K562 (cell line): Measurements from ENCODE around the gene HOXA5. TPM values are rescaled to one million over a fixed set of nuclear protein-coding genes. Genes with fewer than 3 reads are reported as not detected.
A peak's percentile ranks its signal among the peaks of the same experiment; 100 is the strongest.

Experiments
- ATAC-seq: fragments of 200-7000 bp; cut with Tn5 transposase; 3 replicates; pipeline ENCODE4 v1.9.1; 2020; ENCODE audit warnings: moderate library complexity
- BruUV-seq: library from RNA; stranded (reverse); fragments of 400-500 nt; replicated peaks from 2 replicates; lab custom pipeline; 2021; lab: Mats Ljungman, UMichigan
- CTCF ChIA-PET: fragments of 300-600 bp; formaldehyde crosslinking; extraction: SDS; loops from one replicate; lab custom pipeline; 2021; ENCODE audit warnings: low intra/inter-chr PET ratio; lab: Yijun Ruan, JAX
- POLR2A ChIA-PET: fragments of 300-600, 350-650 bp; sonication (Branson Sonifier 250); formaldehyde crosslinking; extraction: SDS; loops from one replicate; lab custom pipeline; 2021; ENCODE audit warnings: antibody characterized with exemption, inconsistent platforms; lab: Yijun Ruan, JAX
- DNase-seq, 4 experiments: peaks; one replicate each; pipeline versions ENCODE4 v3.0.0 to v3.0.0-alpha.2; 2011 to 2018; ENCODE audit warnings: low spot score in 3 of 4, mixed read lengths in 3 of 4; ENCODE audit errors: extremely low read depth in 1 of 4
- FAIRE-seq: peaks from 2 replicates; lab custom pipeline; 2011; peaks lifted over from hg19 to GRCh38; lab: Jason Lieb, UNC
- H2AFZ ChIP-seq: 2 replicates; pipeline ENCODE4 v1.6.0; 2011; ENCODE audit warnings: low read depth, low read length, control low read depth, inconsistent platforms
- H3K27ac ChIP-seq: fragments of 200-600 bp; 3 replicates; pipeline ENCODE4 v1.8.0; 2011; ENCODE audit warnings: low read depth, mild to moderate bottlenecking, control low read depth, inconsistent platforms, low read length, moderate library complexity, mixed read lengths; ENCODE audit errors: extremely low read depth
- H3K27me3 ChIP-seq, 2 experiments: fragments of 300-600 bp in 1 of 2; 2 replicates in 1 of 2; 3 replicates in 1 of 2; pipeline versions ENCODE4 v1.6.0 to v1.8.0; 2011; ENCODE audit warnings: inconsistent platforms in 2 of 2, low read length in 2 of 2, mild to moderate bottlenecking in 1 of 2, mixed read lengths in 1 of 2, moderate library complexity in 1 of 2; ENCODE audit not compliant: control insufficient read depth in 2 of 2, insufficient read depth in 2 of 2
- H3K36me3 ChIP-seq: fragments of 300-600 bp; 3 replicates; pipeline ENCODE4 v1.8.0; 2011; ENCODE audit warnings: mild to moderate bottlenecking, low read length, inconsistent platforms; ENCODE audit not compliant: control insufficient read depth, insufficient read depth
- H3K4me1 ChIP-seq, 2 experiments: fragments of 200-600 bp in 1 of 2; replicated peaks in 1 of 2; 2 replicates in 1 of 2; 3 replicates in 1 of 2; pipeline versions ENCODE4 v1.5.1 to v1.8.0; 2011; ENCODE audit warnings: inconsistent platforms in 2 of 2, low read length in 2 of 2, mild to moderate bottlenecking in 1 of 2, mixed read lengths in 1 of 2, moderate library complexity in 1 of 2; ENCODE audit not compliant: control insufficient read depth in 2 of 2, insufficient read depth in 2 of 2
- H3K4me2 ChIP-seq: 2 replicates; pipeline ENCODE4 v1.6.1; 2011; ENCODE audit warnings: low read length, control low read depth, inconsistent platforms, mixed read lengths; ENCODE audit not compliant: insufficient read depth
- H3K4me3 ChIP-seq: fragments of 200-600 bp; sonication (generic), shearing (Covaris generic); 2 replicates; pipeline ENCODE4 v1.5.1; 2016; ENCODE audit warnings: control low read depth, inconsistent platforms
- H3K79me2 ChIP-seq: fragments of 200-600 bp; 3 replicates; pipeline ENCODE4 v1.8.0; 2011; ENCODE audit warnings: low read length, inconsistent platforms; ENCODE audit not compliant: control insufficient read depth, insufficient read depth
- H3K9ac ChIP-seq, 2 experiments: 2 replicates each; pipeline versions ENCODE4 v1.6.0 to v1.6.1; 2011; ENCODE audit warnings: low read depth in 2 of 2, low read length in 2 of 2, control low read depth in 1 of 2, inconsistent platforms in 1 of 2, mild to moderate bottlenecking in 1 of 2, mixed read lengths in 1 of 2; ENCODE audit not compliant: insufficient read depth in 1 of 2
- H3K9me1 ChIP-seq: one replicate; pipeline ENCODE4 v1.6.0; 2011; ENCODE audit warnings: inconsistent platforms, mild to moderate bottlenecking, low read length, moderate library complexity; ENCODE audit not compliant: control insufficient read depth, insufficient read depth
- H3K9me3 ChIP-seq: replicated peaks from 2 replicates; pipeline ENCODE4 v1.5.1; 2011; ENCODE audit warnings: low read depth, low read length, inconsistent platforms; ENCODE audit not compliant: control insufficient read depth, insufficient read depth
- H4K20me1 ChIP-seq: replicated peaks from 2 replicates; pipeline ENCODE4 v1.6.1; 2011; ENCODE audit warnings: low read length, inconsistent platforms, mixed read lengths; ENCODE audit not compliant: control insufficient read depth, insufficient read depth
- ZC3H8 ChIP-seq: fragments of 450-650 bp; IDR thresholded peaks from 2 replicates; pipeline ENCODE4 v1.6.1; 2017
- WGBS: fragments of 100-300 bp; shearing (Covaris generic); methylation state at CpG from one replicate; pipeline ENCODE4 v1.1.6; 2016; ENCODE audit warnings: low coverage, mixed read lengths; ENCODE audit not compliant: insufficient coverage; ENCODE audit errors: missing lambda C conversion rate; 5-methylcytosine and 5-hydroxymethylcytosine counted together
- in situ Hi-C: fragments of 300-500 bp; cut with MboI; formaldehyde crosslinking; loops from 4 replicates; pipeline ENCODE4 v1.15.0; 2018; ENCODE audit warnings: inconsistent platforms, mixed read lengths
- intact Hi-C: fragments of 100-400 bp; cut with micrococcal nuclease; formaldehyde crosslinking; loops from 2 replicates; pipeline ENCODE4 v1.14.2; 2022
- polyA plus RNA-seq, 8 experiments: library from polyadenylated mRNA; depleted of rRNA in 4 of 8; stranded (reverse) in 5 of 8; unstranded in 3 of 8; fragments of >200 nt; fragmentation: Nextera tagmentation in 2 of 8; fragmentation: Illumina TruSeq in 1 of 8; extraction: Ambion mirVana in 2 of 8; extraction: Trizol in 1 of 8; gene quantifications; 2 replicates each; pipeline versions ENCODE4 v1.2.1 to v1.2.3, GENCODE V29; 2011 to 2014; ENCODE audit warnings: inconsistent platforms in 1 of 8, missing spikeins in 1 of 8
- total RNA-seq, 7 experiments: library from RNA; depleted of rRNA in 6 of 7; stranded (reverse); fragments of >200 nt in 6 of 7; fragmentation: Illumina TruSeq in 2 of 7; extraction: Trizol in 2 of 7; gene quantifications; 2 replicates each; pipeline versions ENCODE4 v1.2.1 to v1.2.3, GENCODE V29; 2011 to 2021; ENCODE audit warnings: low replicate concordance in 1 of 7
- TF ChIP-seq, protein P1 (sequence below): IDR thresholded peaks from 2 replicates; pipeline ENCODE4 v1.6.1; 2016; ENCODE audit warnings: missing genetic modification characterization, missing compliant biosample characterization

HOXA5 gene
- total and polyA plus RNA-seq, 9 of the 15 experiments (the other 6 are each of a cell fraction or from before 2014, with no cell fraction given), result 0.13 TPM; not detected in 8

GRCh38 chr7:27107391-27108381, 35.8 kb downstream of the HOXA5 start:
- BruUV-seq, result no TSS peak
- peaks cover 0 to 12% of the 10 kb centered on the region in 2 experiments; a peak in 2 of 5 replicates for H3K4me1 ChIP-seq

More at GRCh38 chr7:27107391-27108381, 35.8 kb downstream of the HOXA5 start:
- no peak overlapping the region for H3K4me2 ChIP-seq
- ATAC-seq (no peak), DNase-seq (no peak), FAIRE-seq (no peak)
- H3K27me3 ChIP-seq, result peaks cover 62 to 67% of the 10 kb centered on the region in 2 experiments
- ChIA-PET POLR2A (no interaction called here), CTCF (no interaction called here)
- H3K27ac ChIP-seq, result no peak overlapping the region
- no peak overlapping the region for H2AFZ ChIP-seq
- no peak overlapping the region for H3K4me3 ChIP-seq
- no peaks in the 10 kb centered on the region for H3K9me3 ChIP-seq
- no peaks in the 10 kb centered on the region for H3K9me1 ChIP-seq
- intact Hi-C loops (no loop called here), in situ Hi-C loops (no loop called here)
- H3K79me2 ChIP-seq, result no peaks in the 10 kb centered on the region
- no peak for TF ChIP-seq ZC3H8
- TF ChIP-seq, protein P1, sequence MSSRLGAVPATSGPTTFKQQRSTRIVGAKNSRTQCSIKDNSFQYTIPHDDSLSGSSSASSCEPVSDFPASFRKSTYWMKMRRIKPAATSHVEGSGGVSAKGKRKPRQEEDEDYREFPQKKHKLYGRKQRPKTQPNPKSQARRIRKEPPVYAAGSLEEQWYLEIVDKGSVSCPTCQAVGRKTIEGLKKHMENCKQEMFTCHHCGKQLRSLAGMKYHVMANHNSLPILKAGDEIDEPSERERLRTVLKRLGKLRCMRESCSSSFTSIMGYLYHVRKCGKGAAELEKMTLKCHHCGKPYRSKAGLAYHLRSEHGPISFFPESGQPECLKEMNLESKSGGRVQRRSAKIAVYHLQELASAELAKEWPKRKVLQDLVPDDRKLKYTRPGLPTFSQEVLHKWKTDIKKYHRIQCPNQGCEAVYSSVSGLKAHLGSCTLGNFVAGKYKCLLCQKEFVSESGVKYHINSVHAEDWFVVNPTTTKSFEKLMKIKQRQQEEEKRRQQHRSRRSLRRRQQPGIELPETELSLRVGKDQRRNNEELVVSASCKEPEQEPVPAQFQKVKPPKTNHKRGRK (tag), result peak; percentile 61; the same call in 1 of the 2 replicates
- no peaks in the 10 kb centered on the region for H4K20me1 ChIP-seq
- no peaks in the 10 kb centered on the region for H3K36me3 ChIP-seq
- 8% methylated on average over 29 of the region's 47 CpGs for WGBS
- H3K9ac ChIP-seq, result no peak overlapping the region
